CD14-positive monocyte (primary cell): ENCODE results near the gene VPS37B. TPM values are rescaled to one million over a fixed set of nuclear protein-coding genes. Genes with fewer than 3 reads are reported as not detected.

Experiments used
- DNase-seq, 3 donors: peaks; one replicate each; pipeline ENCODE4 v3.0.0-alpha.2; 2011 to 2022
- H2AFZ ChIP-seq: 2 replicates; pipeline ENCODE4 v1.6.0; 2012; ENCODE audit warnings: mild to moderate bottlenecking, low read depth, low read length, inconsistent platforms; ENCODE audit not compliant: insufficient read depth, poor library complexity, severe bottlenecking
- H3K27ac ChIP-seq, 2 donors: 1 replicate in 1 of 2; 2 replicates in 1 of 2; pipeline ENCODE4 v1.5.1; 2012 to 2013; ENCODE audit warnings: low read length in 2 of 2, control low read depth in 1 of 2, inconsistent platforms in 1 of 2, low read depth in 1 of 2, mild to moderate bottlenecking in 1 of 2
- H3K27me3 ChIP-seq, 2 donors: one replicate each; pipeline versions ENCODE4 v1.6.0 to v1.6.1; 2011 to 2013; ENCODE audit warnings: low read length in 2 of 2; ENCODE audit not compliant: control insufficient read depth in 2 of 2, insufficient read depth in 2 of 2
- H3K36me3 ChIP-seq, 2 donors: replicated peaks in 1 of 2; 1 replicate in 1 of 2; 2 replicates in 1 of 2; pipeline versions ENCODE4 v1.5.1 to v1.6.1; 2012 to 2013; ENCODE audit warnings: low read length in 2 of 2, control low read depth in 1 of 2, inconsistent platforms in 1 of 2, mild to moderate bottlenecking in 1 of 2; ENCODE audit not compliant: insufficient read depth in 2 of 2, control insufficient read depth in 1 of 2
- H3K4me1 ChIP-seq, 2 donors: 1 replicate in 1 of 2; 2 replicates in 1 of 2; pipeline versions ENCODE4 v1.5.1 to v1.6.1; 2012 to 2013; ENCODE audit warnings: low read length in 2 of 2, control low read depth in 1 of 2, inconsistent platforms in 1 of 2, mild to moderate bottlenecking in 1 of 2, moderate library complexity in 1 of 2; ENCODE audit not compliant: insufficient read depth in 2 of 2, control insufficient read depth in 1 of 2
- H3K4me2 ChIP-seq: replicated peaks from 2 replicates; pipeline ENCODE3; 2012; ENCODE audit warnings: low read length, moderate library complexity, mild to moderate bottlenecking; ENCODE audit not compliant: poor library complexity, severe bottlenecking; ENCODE audit errors: extremely low read depth
- H3K4me3 ChIP-seq, 3 experiments: fragments of 200-600 bp in 1 of 3; sonication (generic) in 1 of 3; replicated peaks in 1 of 3; 1 replicate in 2 of 3; 2 replicates in 1 of 3; pipeline ENCODE4 v1.5.1; 2011 to 2013; ENCODE audit warnings: low read length in 3 of 3, mild to moderate bottlenecking in 3 of 3, control low read depth in 2 of 3, low read depth in 2 of 3, inconsistent platforms in 1 of 3, moderate library complexity in 1 of 3
- H3K79me2 ChIP-seq: 2 replicates; pipeline ENCODE4 v1.6.0; 2012; ENCODE audit warnings: mild to moderate bottlenecking, control low read depth, inconsistent platforms, low read length, moderate library complexity; ENCODE audit not compliant: insufficient read depth
- H3K9ac ChIP-seq: 2 replicates; pipeline ENCODE4 v1.6.0; 2017; ENCODE audit warnings: low read length, mild to moderate bottlenecking; ENCODE audit not compliant: insufficient read depth, poor library complexity, severe bottlenecking
- H3K9me3 ChIP-seq, 2 donors: replicated peaks in 1 of 2; 1 replicate in 1 of 2; 2 replicates in 1 of 2; pipeline versions ENCODE4 v1.5.1 to v1.6.1; 2012 to 2013; ENCODE audit warnings: low read length in 2 of 2, control low read depth in 1 of 2; ENCODE audit not compliant: control insufficient read depth in 1 of 2, insufficient read depth in 1 of 2
- H4K20me1 ChIP-seq: 2 replicates; pipeline ENCODE4 v1.6.0; 2012; ENCODE audit warnings: mild to moderate bottlenecking, low read length, control low read depth, moderate library complexity; ENCODE audit not compliant: insufficient read depth
- H3K27ac Mint-ChIP-seq, 7 donors: one replicate each; pipeline ENCODE4 v1.8.0; 2020; ENCODE audit warnings: mild to moderate bottlenecking in 7 of 7, mixed read lengths in 7 of 7, moderate library complexity in 6 of 7, inconsistent platforms in 2 of 7
- H3K27me3 Mint-ChIP-seq, 3 donors: one replicate each; pipeline ENCODE4 v1.8.0; 2021 to 2022; ENCODE audit warnings: low read depth in 3 of 3, mild to moderate bottlenecking in 3 of 3, mixed read lengths in 3 of 3, moderate library complexity in 3 of 3, inconsistent platforms in 1 of 3
- H3K36me3 Mint-ChIP-seq, 2 donors: one replicate each; pipeline ENCODE4 v1.8.0; 2020; ENCODE audit warnings: mixed read lengths in 2 of 2, inconsistent platforms in 1 of 2, mild to moderate bottlenecking in 1 of 2
- H3K4me1 Mint-ChIP-seq: one replicate; pipeline ENCODE4 v1.8.0; 2020; ENCODE audit warnings: mild to moderate bottlenecking, mixed read lengths
- H3K4me3 Mint-ChIP-seq, 2 donors: one replicate each; pipeline ENCODE4 v1.8.0; 2020; ENCODE audit warnings: mild to moderate bottlenecking in 2 of 2, mixed read lengths in 2 of 2, moderate library complexity in 1 of 2
- H3K9me3 Mint-ChIP-seq, 7 donors: one replicate each; pipeline ENCODE4 v1.8.0; 2020 to 2022; ENCODE audit warnings: mixed read lengths in 7 of 7, mild to moderate bottlenecking in 6 of 7, moderate library complexity in 6 of 7, inconsistent platforms in 2 of 7
- WGBS: methylation state at CpG from one replicate; pipeline ENCODE4 v1.1.5; 2013; ENCODE audit warnings: missing lambda C conversion rate; ENCODE audit not compliant: insufficient coverage; 5-methylcytosine and 5-hydroxymethylcytosine counted together
- intact Hi-C, 2 donors: fragments of 100-400 bp; cut with micrococcal nuclease; formaldehyde crosslinking; loops; one replicate each; pipeline versions ENCODE4 v1.15.0 to v1.15.1; 2023
- polyA plus RNA-seq, 3 donors: library from polyadenylated mRNA; depleted of rRNA in 1 of 3; unstranded in 2 of 3; stranded (reverse) in 1 of 3; fragments of 300-500 nt in 2 of 3; fragments of >200 nt in 1 of 3; fragmentation: Illumina TruSeq in 2 of 3; gene quantifications; 1 replicate in 2 of 3; 2 replicates in 1 of 3; pipeline ENCODE4 v1.2.3, GENCODE V29; 2012 to 2021
- TF ChIP-seq, protein P1 (sequence below): fragments of 200-600 bp; IDR thresholded peaks from one replicate; pipeline ENCODE4 v1.8.0; 2022; ENCODE audit warnings: antibody characterized with exemption, mild to moderate bottlenecking

Gene VPS37B
- polyA plus RNA-seq, 3 donors: 12.3 to 34.3 (median 16.4) TPM

DNA sequence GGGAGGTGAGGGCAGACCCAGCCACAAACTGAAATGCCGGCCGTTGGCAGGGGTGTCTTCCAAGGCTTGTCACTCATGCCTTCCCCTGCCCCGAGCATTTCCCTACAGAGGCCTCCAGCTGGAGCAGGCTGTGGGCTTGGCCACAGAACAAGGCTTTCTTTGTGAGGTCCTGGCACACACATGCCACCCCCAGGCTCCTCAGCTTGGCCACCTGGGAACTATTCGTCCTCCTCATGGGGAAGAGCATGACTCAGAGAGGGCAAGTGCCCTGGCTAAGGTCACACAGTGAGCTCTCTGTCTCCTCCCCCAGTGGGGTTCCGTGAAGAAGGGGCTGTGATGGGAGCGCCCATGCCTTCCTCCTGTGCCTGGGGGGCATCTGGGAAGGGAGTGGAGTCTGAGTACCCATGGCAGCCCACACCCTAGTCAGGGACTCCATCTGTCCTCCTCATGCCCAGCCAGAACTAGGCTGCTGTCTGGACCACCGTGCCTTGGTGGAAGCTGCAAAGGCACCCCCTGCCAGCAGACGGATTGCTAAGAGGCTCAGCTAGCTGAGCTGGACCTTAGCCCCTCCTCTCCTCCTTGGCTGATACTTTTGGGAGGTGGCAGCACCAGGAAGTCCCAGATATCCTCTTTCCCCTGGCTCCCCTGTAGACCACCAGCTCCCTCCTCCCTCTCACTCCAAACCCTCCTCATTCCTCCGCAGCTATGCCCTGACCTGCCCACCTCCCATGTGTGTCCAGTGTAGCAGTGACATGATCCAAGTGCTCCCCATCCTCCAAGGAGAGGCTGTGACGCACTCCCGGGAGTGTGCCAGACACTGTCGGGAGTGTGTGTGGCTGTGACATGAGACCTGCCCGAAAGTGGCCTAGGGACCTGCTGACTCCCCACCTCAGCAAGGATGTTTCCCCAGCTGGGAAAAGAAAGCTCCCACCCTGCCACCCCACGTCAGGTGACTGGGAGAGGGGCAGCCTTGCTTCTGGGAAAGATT, 49.0 kb upstream of the VPS37B start:
- Histone ChIP-seq H3K79me2 (no peaks in the 10 kb centered on the region), H3K27me3 (no peaks in the 10 kb centered on the region), H3K4me3 (no peak overlapping the region), H2AFZ (no peak overlapping the region), H4K20me1 (no peaks in the 10 kb centered on the region), H3K4me1 (peaks cover 33 to 35% of the 10 kb centered on the region in 2 donors), H3K9me3 (no peaks in the 10 kb centered on the region), H3K36me3 (no peaks in the 10 kb centered on the region), H3K27ac (no peak overlapping the region), H3K4me2 (no peak overlapping the region), H3K9ac (no peak overlapping the region)
- Mint-ChIP-seq H3K9me3 (peaks cover 0 to 2% (median 0%) of the 10 kb centered on the region in 7 donors), H3K27ac (peak overlapping the region in 4 of 7 donors; percentile 54 to 80 (median 64)), H3K27me3 (peaks cover 3 to 5% (median 3%) of the 10 kb centered on the region in 3 donors), H3K36me3 (peaks cover 0 to 4% of the 10 kb centered on the region in 2 donors), H3K4me3 (no peak overlapping the region), H3K4me1 (peaks cover 38% of the 10 kb centered on the region)
- 92% methylated on average over 6 of the region's 14 CpGs for WGBS
- TF ChIP-seq, protein P1, sequence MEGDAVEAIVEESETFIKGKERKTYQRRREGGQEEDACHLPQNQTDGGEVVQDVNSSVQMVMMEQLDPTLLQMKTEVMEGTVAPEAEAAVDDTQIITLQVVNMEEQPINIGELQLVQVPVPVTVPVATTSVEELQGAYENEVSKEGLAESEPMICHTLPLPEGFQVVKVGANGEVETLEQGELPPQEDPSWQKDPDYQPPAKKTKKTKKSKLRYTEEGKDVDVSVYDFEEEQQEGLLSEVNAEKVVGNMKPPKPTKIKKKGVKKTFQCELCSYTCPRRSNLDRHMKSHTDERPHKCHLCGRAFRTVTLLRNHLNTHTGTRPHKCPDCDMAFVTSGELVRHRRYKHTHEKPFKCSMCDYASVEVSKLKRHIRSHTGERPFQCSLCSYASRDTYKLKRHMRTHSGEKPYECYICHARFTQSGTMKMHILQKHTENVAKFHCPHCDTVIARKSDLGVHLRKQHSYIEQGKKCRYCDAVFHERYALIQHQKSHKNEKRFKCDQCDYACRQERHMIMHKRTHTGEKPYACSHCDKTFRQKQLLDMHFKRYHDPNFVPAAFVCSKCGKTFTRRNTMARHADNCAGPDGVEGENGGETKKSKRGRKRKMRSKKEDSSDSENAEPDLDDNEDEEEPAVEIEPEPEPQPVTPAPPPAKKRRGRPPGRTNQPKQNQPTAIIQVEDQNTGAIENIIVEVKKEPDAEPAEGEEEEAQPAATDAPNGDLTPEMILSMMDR: no peak
- intact Hi-C loops: loop anchor here in 1 of 2 donors (5.0 kb wide), 1 partner anchor 53 kb away; no protein-coding TSS in a partner anchor
- peak in 1 of 3 donors; percentile 33 for DNase-seq

DNA sequence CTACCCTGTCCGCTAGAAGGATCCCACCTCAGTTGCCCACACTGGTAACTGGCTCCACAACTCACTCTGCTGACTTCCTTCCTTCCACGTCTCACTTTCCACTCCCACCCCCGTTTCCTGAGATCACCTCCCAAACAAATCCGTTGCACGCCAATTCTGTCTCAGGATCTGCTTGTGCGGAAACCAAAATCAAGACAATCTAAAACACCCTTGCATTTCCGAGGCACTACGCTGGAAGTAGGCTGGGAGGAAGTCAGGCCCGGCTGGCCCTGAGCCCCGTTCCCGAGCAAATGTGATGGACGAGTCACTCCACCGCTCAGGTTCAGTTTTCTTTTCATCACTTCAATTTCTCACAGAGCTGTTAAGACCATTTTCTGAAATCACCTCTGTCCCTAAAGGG, 47.3 kb upstream of the VPS37B start:
- Mint-ChIP-seq H3K4me1 (peaks cover 37% of the 10 kb centered on the region), H3K27ac (peak overlapping the region in 5 of 7 donors; percentile 27 to 85 (median 67)), H3K9me3 (peaks cover 0 to 2% (median 0%) of the 10 kb centered on the region in 7 donors), H3K27me3 (peaks cover 2 to 3% (median 3%) of the 10 kb centered on the region in 3 donors), H3K36me3 (peaks cover 0 to 4% of the 10 kb centered on the region in 2 donors), H3K4me3 (peak overlapping the region in 1 of 2 donors; percentile 67)
- WGBS: 30% methylated on average over 4 of the region's 13 CpGs
- Histone ChIP-seq H3K27me3 (no peaks in the 10 kb centered on the region), H2AFZ (peak overlapping the region; percentile 65), H3K27ac (no peak overlapping the region), H3K4me1 (peaks cover 31 to 35% of the 10 kb centered on the region in 2 donors), H3K9me3 (no peaks in the 10 kb centered on the region), H3K4me2 (peak overlapping the region; percentile 12), H3K36me3 (no peaks in the 10 kb centered on the region), H3K79me2 (no peaks in the 10 kb centered on the region), H4K20me1 (no peaks in the 10 kb centered on the region), H3K9ac (no peak overlapping the region), H3K4me3 (peak overlapping the region in 1 of 3 experiments; percentile 6)
- DNase-seq: peak in 1 of 3 donors; percentile 28
- intact Hi-C loops: no loop called here
- TF ChIP-seq, protein P1: no peak
